GM19455 (cell line): Measurements from ENCODE around the gene EMX2.
"Not testable (repeated sequence)": the region's sequence is repeated elsewhere in the genome, so short reads cannot be mapped to it uniquely, and the experiment has no call there.

Source experiments
- ATAC-seq: cut with Tn5 transposase; IDR thresholded peaks from one replicate; pipeline ENCODE4 v1.9.1; 2021; ENCODE audit not compliant: unreplicated experiment

Gene EMX2

DNA sequence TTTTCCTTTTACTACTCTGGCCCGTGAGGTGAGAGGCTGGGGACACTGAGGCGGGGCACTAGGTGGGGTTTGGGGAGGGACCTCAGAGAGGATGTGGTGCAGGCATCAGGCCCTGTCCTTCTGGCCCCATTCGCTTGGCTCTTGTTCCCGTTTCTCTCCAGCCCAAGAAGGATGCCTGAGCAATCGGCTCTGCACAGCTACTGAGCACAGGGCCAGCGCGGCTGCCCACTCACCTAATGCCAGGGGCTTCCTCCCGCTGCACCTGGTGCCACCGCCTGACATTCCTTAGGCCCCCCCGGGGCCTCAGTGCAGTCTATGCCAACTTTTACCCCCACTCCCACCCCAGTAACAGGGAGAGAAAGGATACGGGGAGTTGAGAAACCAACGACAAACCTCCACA is 12.5 kb downstream of the EMX2 start:
- ATAC-seq: no peak

DNA sequence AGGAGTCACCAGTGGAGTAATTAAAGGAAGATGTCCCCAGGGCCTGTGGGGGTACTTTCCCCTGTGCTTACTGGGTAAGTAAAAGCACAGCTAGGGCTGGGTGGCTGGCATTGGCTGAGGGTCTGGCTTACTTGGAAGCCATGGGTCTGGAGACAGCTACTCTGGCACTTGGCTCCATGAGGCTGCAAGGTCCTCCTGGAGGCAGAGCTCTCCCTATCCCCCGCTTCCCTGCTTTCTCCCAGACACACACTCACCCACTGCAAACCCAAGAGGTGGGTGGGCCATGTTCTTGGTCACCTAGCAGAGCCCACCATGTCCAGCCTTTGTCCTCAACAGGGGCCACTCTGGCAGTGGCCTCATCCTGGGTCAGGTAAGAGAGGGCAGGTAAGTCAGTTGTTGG is 13.3 kb downstream of the EMX2 start:
- ATAC-seq: no peak

DNA sequence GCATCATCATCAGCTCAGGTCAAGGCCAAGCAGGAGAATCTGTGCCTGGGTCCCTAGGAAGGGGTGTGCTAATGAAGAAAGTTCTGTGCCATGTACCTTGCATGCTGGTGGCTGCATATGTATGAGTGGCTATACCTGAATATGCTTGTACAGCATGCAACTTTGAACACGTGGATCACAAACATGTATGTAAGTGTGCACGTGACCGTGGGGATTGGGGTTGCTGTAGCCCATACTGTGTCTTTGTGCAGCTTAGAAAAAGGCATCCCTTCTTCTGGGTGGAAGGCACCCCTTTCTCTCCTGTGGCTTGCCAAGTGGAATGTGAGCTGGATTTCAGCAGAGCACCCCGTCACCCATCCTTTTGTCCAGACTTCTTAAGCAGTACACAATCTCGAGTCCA is 13.8 kb downstream of the EMX2 start:
- ATAC-seq: no peak

DNA sequence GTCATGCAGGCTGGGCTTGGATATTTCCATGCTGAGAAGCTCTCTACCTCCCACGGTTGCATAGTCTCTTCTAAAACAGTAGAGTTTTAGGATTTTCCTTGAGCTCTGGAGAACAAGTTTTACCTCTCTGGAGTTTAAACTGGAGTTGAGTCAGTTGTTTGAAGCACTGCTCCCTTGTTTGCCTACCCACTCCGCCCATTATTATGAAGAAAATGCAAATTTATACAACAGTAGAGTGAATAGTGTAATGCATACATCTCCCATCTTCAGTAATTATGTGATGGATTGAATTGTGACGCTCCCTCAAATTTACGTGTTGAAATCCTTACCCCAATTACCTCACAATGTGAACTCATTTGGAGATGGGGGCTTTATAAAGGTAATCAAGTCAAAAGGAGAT is 17.2 kb downstream of the EMX2 start:
- ATAC-seq: no peak

DNA sequence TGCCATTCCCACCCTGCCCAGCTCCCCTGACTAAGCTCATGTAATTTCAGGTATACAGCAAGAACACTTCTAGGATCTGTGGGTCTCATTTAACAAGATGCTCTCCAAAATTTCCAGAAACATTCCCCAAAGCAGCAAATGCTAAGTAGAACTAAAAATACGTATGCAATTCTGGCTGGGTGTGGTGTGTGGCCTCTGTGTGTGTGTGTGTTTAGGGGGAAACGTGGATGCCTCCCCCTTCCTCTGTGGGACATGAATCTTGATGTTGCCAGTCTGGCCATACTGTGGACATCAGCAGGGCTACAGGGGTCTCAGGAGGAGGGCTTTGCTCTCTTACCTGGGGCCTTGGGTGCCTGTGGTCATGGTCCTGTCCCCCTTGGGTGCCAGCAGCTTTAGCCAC is 18.4 kb downstream of the EMX2 start:
- no peak for ATAC-seq

DNA sequence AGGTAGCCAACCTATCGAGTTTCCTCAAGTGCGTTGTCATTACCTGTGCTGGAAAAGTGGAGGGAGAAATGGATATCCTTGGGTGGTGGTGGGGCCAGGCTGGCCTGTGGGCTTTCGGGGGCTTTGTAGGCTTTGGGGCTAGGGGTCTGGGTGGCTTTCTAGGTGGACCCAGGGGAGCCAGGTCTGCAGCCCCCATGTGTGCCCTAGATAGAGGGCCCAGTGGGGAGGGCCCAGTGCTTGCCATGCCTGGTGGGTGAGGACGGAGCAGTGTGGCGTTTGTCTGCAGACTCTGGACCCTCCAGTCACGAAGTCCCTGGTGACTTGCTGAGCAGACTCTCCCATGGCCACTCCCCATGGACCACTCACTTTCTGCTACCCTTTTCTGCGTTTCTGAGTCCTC is 19.7 kb downstream of the EMX2 start:
- ATAC-seq: no peak

DNA sequence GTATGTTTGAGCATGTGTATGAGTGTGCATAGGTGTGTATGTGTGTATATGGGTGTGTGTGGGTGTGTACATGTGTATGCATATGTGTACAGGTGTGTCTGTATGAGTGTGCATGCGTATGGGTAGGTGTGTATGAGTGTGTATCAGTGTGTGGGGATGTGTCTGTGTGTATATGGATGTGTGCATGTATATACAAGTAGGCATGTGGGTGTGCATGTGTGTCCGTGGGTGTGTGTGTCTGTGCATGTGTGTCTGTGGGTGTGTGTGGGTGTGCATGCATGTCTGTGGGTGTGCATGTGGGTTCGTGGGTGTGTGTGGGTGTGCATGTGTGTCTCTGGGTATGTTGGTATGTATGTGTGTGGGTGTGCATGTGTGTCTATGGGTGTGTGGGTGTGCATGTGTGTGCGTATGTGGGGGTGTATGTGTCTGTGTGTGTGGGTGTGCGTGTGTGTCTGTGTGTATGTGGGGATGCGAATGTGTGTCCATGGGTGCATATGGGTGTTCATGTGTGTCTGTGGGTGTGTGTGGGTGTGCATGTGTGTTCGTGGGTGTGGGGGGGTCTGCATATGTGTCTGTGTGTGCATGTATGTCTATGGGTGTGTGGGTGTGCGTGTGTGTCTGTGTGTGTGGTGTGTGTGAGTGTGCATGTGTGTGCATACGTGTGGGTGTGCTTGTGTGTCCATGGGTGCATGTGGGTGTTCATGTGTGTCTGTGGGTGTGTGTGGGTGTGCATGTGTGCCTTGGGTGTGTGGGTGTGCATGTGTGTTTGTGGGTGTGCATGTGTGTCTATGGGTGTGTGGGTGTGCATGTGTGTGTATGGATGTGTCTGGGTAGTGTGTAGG is 20.6 kb downstream of the EMX2 start:
- ATAC-seq: no peak

DNA sequence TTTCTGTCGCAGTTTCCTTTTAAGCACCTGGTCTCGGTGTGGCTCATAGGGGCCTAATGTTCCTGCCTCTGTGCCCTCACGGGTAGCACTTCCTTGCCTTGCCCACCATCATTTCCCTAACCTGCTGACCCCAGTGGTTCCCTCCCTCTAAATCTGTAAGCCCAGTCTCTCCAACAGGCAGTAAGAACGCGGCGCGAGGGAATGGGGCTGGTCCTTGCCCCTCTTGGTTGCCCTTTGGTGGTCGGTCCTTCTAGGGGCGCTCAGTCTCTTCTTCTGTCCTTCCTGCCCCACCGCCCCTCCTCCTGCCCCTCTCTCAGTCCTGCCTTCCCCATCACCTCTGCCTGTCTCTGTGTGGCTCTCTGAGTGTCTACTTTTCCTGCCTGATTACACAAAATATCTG is 21.2 kb downstream of the EMX2 start:
- ATAC-seq: no peak

DNA sequence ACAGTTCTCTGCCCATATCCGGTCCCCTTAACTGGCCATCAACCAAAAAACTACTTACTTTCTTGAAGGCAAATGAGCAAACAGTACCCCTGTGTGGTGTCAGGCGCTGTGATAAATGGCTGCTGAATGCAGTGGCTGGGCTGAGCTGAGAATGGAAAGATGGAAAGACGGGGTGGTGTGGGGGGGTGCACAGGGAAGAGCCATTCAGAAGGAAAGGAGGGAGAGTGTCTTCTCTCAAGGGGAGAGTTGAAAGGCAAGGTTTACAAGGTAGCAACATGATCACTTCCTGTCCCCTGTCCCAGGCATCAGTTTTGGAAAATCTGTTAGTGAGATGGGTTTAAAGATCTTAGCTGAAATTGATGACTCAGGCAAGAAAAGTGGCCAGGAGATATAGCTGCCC is 22.5 kb downstream of the EMX2 start:
- no peak for ATAC-seq

DNA sequence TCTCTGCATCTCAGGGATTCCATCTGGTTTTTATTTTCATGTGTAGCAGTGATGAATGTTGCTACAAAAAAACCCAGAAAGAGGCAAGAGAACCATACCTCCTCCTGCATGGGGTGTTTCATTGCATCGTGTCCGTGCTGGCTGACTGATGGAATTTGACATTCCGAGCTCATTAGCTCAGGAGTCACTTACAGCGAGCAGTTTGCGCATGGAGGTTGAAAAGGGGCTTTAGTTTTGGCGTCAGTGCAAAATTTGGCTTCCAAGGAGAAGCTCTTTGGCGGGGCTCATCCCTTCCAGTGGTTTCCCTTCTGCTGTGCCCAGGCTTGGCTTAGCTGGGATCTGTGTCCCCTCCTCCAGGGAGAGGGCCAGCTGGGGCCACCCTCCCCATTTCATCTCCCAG is 25.8 kb downstream of the EMX2 start:
- ATAC-seq: no peak

DNA sequence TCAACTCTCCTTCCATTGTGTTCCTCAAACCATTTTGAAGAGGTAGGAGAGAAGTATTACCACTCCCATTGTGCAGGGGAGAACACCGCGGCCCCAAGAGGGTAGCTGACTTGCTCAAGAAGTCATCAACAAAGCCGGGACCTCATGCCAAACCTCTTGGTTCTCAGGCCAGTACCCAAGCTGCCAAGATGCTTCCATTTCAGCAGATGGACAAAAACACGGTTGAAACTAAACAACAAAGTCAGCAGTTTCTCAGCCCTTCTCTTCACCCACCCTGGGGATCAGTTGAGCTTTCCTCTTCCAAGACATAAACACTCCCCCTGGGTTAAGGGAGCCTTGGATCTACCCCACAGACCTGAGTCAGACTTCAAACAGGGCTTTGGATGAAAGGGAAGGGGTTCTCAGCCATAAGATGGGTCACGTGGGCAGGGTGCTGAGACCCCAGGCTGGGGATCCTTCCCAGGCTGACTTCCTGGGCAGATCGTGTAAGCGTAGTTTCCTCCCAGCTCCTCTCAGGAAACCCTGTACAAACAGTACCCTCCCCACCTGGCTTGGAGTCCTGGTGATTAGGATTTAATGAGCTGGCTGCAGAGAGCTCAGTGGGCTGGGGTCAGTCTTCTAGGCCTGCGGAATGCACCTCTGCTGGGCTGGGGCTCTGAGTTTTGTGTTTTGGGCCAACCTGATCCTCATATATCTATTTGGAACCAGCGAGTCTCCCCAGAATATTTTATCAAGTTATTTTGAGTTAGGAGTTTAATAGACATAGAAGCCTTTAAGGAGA is 27.3 kb downstream of the EMX2 start:
- ATAC-seq: no peak

DNA sequence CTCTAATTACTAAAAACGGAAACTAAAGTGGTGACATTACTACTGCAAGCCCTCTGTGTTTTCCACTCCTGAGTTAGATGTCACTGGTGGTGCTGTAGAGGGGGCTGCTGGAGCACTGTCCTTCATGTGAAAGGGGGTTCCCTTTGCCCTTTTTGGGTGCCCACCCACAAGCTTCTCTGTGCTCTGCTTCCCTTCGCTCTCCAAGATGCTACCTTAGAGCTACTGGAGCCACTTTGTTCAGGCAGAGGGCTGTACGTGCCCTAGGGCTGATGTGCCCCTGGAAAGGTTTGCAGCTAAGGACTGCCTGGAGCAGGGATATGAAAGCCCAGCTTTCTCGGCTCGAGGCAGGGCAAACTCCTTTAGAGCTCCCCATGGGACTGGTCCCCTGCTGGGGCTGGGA is 28.3 kb downstream of the EMX2 start:
- no peak for ATAC-seq

DNA sequence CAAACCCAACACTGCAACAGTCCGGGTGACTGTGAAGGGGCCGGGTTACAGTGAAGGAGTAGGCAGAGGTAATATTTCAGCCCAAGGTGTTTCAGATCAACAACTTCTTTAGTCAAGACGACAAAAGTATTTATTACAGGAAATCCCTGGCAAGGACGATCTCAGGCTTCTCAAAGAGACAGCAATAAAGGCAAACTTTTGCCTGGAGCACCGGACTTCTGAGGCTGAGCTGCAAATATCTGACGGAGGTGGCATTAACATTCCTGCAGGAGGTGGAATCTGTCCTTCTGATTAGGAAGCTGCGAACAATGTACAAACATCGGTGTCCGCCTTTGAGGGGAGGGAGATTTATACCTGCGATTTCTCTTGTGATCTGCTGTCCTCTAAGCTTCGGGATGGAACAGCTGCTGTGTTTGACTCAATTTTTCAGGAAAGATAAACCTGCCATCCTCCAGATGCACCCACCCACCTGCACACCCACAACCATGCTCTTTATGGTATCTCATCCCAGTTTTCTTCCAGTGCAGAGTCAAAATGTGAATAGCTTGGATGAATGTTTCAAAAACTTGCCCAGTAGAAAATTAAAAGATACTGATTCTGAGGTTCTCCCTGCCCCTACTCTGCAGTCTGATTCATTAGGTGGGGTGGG is 32.1 kb downstream of the EMX2 start:
- ATAC-seq: no peak

DNA sequence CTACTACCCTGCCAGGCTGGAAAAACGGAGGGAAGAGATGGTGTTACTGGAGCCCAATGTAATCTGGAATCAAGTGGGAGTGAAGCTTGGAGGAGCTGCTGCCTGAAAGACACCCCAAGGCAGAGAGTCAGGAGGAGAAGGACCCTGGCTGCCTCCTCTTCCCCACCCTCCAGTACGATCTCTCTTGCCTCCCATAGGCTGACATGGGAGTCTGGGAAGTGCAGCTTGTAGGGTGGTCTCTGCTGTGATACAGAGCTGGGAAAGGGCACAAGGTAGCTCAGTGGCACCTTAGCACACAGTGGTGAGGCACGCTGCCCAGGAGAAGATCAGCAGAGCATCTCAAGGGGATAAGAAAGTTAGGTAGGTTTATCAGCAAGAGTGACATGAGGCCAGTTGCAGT is 35.9 kb downstream of the EMX2 start:
- ATAC-seq: no peak

DNA sequence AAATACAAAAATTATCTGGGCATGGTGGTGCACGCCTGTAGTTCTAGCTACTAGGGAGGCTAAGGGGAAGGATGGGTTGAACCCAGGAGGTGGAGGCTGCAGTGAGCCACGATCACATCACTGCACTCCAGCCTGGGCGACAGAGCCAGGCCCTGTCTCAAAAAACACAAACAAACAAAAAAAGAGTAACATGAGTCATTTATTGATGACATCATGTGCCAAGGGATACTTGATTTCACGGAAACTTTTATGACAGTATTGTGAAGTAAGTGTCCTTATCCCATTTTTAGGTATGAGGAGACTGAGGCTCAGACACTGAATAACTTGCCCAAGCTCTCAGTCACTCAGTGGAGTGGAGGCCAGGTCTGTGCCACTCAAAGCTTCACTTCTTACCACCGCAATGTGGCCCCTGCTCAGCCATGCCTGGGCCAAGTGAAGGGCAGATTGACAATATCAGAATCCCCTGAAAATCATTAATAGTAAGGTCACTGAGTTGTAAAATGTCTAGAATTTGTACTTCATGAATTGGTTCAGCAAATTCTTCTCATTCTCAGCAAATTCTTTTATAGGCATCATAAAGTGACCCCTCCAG is 36.5 kb downstream of the EMX2 start:
- ATAC-seq: no peak

DNA sequence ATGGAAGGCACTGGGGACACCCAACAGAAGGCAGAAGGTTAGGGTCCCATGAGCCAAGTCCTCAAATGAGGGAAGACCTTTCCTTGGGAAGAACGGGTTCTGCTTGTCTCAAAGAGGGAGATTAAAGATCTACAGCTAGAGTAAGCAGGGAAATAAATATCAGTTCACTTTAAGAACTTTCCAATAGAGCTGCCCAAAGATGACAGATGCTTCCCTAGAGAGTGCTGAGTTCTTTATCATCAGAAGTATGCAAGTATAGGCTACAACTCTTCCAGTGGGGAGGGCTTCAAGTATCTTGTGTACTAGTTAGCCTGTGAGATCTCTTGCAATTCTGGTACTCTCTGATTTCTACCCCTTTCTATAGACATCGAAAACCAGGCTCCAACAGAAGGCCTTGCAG is 39.4 kb downstream of the EMX2 start:
- no peak for ATAC-seq

DNA sequence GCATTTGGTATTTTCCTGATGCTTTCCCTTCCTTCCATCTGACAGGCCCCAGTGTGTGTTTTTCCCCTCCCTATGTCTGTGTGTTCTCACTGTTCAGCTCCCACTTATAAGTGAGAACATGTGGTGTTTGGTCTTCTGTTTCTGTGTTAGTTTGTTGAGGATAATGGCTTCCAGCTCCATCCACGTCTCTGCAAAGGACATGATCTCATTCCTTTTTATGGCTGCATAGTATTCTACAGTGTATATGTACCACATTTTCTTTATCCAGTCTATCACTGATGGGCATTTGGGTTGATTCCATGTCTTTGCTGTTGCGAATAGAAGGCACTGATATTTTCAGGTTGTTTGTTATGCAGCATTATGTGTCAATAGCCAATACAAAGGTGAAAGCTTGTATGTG is 42.3 kb downstream of the EMX2 start:
- ATAC-seq: not testable (repeated sequence)

DNA sequence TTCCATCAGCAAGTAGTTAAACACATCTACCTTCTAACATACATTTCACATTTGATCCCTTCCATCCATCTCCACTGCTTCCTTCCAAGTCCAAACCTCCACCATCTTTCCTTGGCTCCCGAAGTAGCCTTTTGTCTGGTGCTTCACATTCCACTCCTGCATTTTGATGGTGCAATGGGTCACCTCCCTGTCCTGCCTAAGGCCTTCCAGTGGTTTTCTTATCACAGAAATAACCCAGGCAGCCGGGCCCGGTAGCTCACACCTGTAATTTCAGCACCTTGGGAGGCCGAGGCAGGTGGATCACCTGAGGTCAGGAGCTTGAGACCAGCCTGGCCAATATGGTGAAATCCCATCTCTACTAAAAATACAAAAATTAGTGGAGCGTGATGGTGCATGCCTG is 44.5 kb downstream of the EMX2 start:
- ATAC-seq: no peak

DNA sequence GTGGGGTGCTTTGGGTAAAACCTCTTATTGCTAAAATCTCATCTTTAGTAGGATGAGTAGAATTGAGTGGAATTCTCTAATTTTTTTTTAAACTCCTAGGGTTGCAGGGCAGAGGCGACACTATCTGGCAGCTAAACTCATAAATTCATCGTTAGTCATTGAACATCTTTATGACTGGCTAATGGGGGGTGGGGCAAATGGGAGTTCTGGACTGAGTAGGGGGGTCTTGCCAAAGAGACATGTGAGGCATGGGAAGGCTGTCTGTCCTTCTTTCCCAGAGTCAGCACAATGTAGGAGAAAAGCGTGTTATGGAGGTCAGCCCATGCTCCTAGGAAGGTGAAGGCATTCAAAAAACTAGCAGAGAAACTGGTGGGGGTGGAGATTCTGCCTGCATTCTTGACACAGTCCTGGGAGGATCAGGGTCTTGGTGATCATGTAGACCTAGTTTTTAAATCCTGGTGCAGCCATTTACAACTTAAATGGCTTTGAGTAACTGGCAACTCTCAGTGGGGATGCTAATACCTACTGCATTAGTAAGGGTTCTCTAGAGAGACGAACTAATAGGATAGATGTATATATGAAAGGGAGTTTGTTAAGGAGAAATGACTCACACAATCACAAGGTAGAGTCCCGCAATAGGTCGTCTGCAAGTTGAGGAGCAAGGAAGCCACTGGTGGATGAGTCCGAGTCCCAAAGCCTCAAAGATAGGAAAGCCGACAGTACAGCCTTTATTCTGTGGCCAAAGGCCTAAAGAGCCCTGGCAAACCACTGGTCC is 47.7 kb downstream of the EMX2 start:
- ATAC-seq: no peak

DNA sequence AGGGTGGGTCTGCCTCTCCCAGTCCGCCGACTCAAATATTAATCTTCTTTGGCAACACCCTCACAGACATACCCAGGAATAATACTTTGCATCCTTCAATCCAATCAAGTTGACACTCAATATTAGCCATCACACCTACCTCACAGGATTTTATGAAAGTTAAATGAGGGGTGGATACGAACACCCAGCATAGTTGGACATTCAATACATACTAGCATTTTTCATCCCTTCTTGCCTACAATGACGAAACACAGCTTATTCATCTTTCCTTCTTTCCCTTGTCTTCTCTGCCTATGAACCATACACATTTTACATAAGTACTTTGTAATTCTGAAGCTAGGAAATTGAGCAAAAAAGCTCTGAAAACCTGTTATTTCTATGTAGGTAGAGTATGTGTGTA is 48.5 kb downstream of the EMX2 start:
- ATAC-seq: no peak

DNA sequence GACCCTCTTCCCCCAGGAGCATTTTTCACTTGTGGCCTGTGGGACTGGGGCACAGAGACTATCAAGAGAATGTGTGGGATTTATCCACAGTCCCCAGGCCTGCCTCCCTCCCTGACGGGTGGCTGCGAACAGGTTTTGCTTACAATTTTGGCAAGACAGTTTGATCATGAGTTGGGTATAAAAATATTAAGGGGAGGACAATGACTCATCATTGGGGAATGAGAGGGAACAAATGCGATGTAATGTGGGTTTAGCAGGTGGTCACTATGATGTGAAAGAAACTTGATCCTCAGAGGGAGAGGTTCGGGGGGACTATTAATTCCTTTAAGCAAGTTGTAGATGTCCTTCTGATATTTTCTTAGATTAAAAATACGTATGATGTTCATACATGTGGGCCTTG is 52.2 kb downstream of the EMX2 start:
- ATAC-seq: no peak
